H1 (cell line): Measurements from ENCODE around the gene ARMS2.

Experiments
- CTBP2 ChIP-seq: IDR thresholded peaks from 2 replicates; pipeline ENCODE4 v1.7.0; 2011; ENCODE audit warnings: borderline replicate concordance, mild to moderate bottlenecking, moderate library complexity, mixed read lengths, low read length; ENCODE audit not compliant: insufficient read depth, insufficient read length
- EP300 ChIP-seq, 2 experiments: IDR thresholded peaks; 1 replicate in 1 of 2; 2 replicates in 1 of 2; pipeline ENCODE4 v1.6.1; 2011 to 2012; ENCODE audit warnings: low read depth in 2 of 2, low read length in 2 of 2, mild to moderate bottlenecking in 2 of 2, borderline replicate concordance in 1 of 2, inconsistent platforms in 1 of 2, moderate library complexity in 1 of 2
- EZH2 ChIP-seq: fragments of 200-600 bp; sonication (generic); IDR thresholded peaks from 2 replicates; pipeline ENCODE4 v1.7.1; 2012; ENCODE audit warnings: low read depth, mild to moderate bottlenecking, moderate library complexity, low read length, inconsistent platforms; ENCODE audit not compliant: severe bottlenecking
- KDM1A ChIP-seq: fragments of 200-600, 300-600 bp; sonication (generic); IDR thresholded peaks from 2 replicates; pipeline ENCODE4 v1.7.1; 2016; ENCODE audit warnings: mild to moderate bottlenecking, low read length, borderline replicate concordance
- POLR2A ChIP-seq, 2 experiments: IDR thresholded peaks; 1 replicate in 1 of 2; 2 replicates in 1 of 2; pipeline ENCODE4 v1.6.1; 2011; ENCODE audit warnings: low read depth in 2 of 2, low read length in 2 of 2, mild to moderate bottlenecking in 2 of 2; ENCODE audit errors: control extremely low read depth in 1 of 2
- YY1 ChIP-seq: IDR thresholded peaks from 2 replicates; pipeline ENCODE4 v1.6.1; 2011; ENCODE audit warnings: low read depth, mild to moderate bottlenecking, low read length
- TF ChIP-seq, protein P1 (sequence below), 3 experiments: IDR thresholded peaks; 1 replicate in 2 of 3; 2 replicates in 1 of 3; pipeline versions ENCODE4 v1.5.1 to v1.6.1; 2011; ENCODE audit warnings: low read length in 3 of 3, mild to moderate bottlenecking in 3 of 3, inconsistent platforms in 2 of 3, low read depth in 1 of 3, moderate library complexity in 1 of 3; ENCODE audit not compliant: insufficient read depth in 1 of 3; ENCODE audit errors: control extremely low read depth in 1 of 3
- TF ChIP-seq, protein P2 (sequence below): IDR thresholded peaks from 2 replicates; pipeline ENCODE4 v1.6.1; 2012; ENCODE audit warnings: low read length, inconsistent platforms
- TF ChIP-seq, protein P3 (sequence below): IDR thresholded peaks from 2 replicates; pipeline ENCODE4 v1.6.1; 2011; ENCODE audit warnings: low read length, improper control_type of control experiment

DNA sequence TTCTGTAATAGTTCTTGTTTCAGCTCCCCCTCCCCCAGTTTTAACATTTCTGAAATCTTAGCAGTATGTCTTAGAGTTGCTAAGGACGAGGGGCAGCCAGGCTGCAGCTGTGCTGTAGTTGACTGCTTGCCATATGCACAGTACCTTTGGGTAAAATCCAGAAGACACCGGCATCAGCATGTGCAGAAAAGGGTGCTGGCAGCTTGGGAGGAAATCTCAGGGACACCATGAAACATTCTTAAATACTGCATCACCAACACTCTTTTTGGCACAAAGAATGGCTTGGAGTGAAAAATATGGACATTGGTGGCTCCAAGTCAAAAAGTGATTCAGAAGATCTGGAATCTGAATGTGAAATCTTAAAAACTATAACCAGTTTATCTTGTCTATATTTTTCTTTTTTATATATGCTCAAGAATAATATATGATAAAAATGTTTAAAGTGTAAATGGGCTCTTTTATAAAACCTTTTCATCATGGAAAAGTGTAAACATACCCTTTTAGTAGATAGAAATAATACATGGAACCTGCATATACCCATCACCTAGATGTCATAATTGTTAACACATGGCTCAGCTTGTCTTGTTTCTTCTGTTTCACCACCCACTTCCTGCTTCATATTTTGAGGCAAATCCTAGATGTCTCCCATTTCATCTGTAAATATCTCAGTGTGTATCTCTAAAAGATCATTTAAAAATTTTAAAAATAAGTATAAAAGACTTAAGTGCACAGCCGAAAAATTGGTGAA lies 34.4 kb upstream of the ARMS2 start:
- TF ChIP-seq EP300 (IDR thresholded peaks at IDR 0.05; ENCODE audit: borderline replicate concordance in 1 of 2, low read depth in 2 of 2, low read length in 2 of 2) = no peak
- no peak for TF ChIP-seq YY1
- TF ChIP-seq CTBP2 = no peak
- TF ChIP-seq, protein P1, sequence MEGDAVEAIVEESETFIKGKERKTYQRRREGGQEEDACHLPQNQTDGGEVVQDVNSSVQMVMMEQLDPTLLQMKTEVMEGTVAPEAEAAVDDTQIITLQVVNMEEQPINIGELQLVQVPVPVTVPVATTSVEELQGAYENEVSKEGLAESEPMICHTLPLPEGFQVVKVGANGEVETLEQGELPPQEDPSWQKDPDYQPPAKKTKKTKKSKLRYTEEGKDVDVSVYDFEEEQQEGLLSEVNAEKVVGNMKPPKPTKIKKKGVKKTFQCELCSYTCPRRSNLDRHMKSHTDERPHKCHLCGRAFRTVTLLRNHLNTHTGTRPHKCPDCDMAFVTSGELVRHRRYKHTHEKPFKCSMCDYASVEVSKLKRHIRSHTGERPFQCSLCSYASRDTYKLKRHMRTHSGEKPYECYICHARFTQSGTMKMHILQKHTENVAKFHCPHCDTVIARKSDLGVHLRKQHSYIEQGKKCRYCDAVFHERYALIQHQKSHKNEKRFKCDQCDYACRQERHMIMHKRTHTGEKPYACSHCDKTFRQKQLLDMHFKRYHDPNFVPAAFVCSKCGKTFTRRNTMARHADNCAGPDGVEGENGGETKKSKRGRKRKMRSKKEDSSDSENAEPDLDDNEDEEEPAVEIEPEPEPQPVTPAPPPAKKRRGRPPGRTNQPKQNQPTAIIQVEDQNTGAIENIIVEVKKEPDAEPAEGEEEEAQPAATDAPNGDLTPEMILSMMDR (IDR thresholded peaks at IDR 0.05; ENCODE audit: control extremely low read depth in 1 of 3, insufficient read depth in 1 of 3, low read depth in 1 of 3, low read length in 3 of 3) = no peak
- TF ChIP-seq, protein P2, sequence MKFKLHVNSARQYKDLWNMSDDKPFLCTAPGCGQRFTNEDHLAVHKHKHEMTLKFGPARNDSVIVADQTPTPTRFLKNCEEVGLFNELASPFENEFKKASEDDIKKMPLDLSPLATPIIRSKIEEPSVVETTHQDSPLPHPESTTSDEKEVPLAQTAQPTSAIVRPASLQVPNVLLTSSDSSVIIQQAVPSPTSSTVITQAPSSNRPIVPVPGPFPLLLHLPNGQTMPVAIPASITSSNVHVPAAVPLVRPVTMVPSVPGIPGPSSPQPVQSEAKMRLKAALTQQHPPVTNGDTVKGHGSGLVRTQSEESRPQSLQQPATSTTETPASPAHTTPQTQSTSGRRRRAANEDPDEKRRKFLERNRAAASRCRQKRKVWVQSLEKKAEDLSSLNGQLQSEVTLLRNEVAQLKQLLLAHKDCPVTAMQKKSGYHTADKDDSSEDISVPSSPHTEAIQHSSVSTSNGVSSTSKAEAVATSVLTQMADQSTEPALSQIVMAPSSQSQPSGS = no peak
- TF ChIP-seq, protein P3, sequence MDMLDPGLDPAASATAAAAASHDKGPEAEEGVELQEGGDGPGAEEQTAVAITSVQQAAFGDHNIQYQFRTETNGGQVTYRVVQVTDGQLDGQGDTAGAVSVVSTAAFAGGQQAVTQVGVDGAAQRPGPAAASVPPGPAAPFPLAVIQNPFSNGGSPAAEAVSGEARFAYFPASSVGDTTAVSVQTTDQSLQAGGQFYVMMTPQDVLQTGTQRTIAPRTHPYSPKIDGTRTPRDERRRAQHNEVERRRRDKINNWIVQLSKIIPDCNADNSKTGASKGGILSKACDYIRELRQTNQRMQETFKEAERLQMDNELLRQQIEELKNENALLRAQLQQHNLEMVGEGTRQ = no peak
- no peak for TF ChIP-seq KDM1A
- TF ChIP-seq EZH2 = no peak
- no peak for TF ChIP-seq POLR2A (IDR thresholded peaks at IDR 0.05; ENCODE audit: control extremely low read depth in 1 of 2, low read depth in 2 of 2, low read length in 2 of 2)
